Trophoblast cell (in vitro differentiated cells and primary cell): ENCODE measurements around the gene FAM83F.
A peak's percentile ranks its signal among the peaks of the same experiment; 100 is the strongest.

Experiments used
- DNase-seq, 2 donors: peaks; one replicate each; pipeline ENCODE4 v3.0.0-alpha.2; 2016
- H2AFZ ChIP-seq: 2 replicates; pipeline ENCODE4 v1.6.1; 2013; ENCODE audit warnings: low read length, moderate library complexity, mild to moderate bottlenecking; ENCODE audit not compliant: insufficient read depth, poor library complexity
- H2AK5ac ChIP-seq: 2 replicates; pipeline ENCODE4 v1.6.1; 2013; ENCODE audit warnings: mild to moderate bottlenecking, low read length
- H2BK120ac ChIP-seq: 2 replicates; pipeline ENCODE4 v1.6.1; 2013; ENCODE audit warnings: low read length, mild to moderate bottlenecking, moderate library complexity; ENCODE audit not compliant: insufficient read depth, poor library complexity
- H2BK12ac ChIP-seq: 2 replicates; pipeline ENCODE4 v1.6.1; 2013; ENCODE audit warnings: mild to moderate bottlenecking, low read length, moderate library complexity
- H2BK5ac ChIP-seq: 2 replicates; pipeline ENCODE4 v1.6.1; 2013; ENCODE audit warnings: low read length, low read depth, moderate library complexity, mild to moderate bottlenecking; ENCODE audit not compliant: poor library complexity
- H3K14ac ChIP-seq: 2 replicates; pipeline ENCODE4 v1.6.1; 2013; ENCODE audit warnings: mild to moderate bottlenecking, low read length
- H3K18ac ChIP-seq: 2 replicates; pipeline ENCODE4 v1.6.1; 2013; ENCODE audit warnings: mild to moderate bottlenecking, low read length
- H3K23ac ChIP-seq: 2 replicates; pipeline ENCODE4 v1.6.1; 2013; ENCODE audit warnings: low read length
- H3K27ac ChIP-seq: 2 replicates; pipeline ENCODE4 v1.5.1; 2013; ENCODE audit warnings: low read depth, mild to moderate bottlenecking, inconsistent platforms, low read length, moderate library complexity
- H3K27me3 ChIP-seq: 2 replicates; pipeline ENCODE4 v1.6.1; 2013; ENCODE audit warnings: inconsistent platforms, mild to moderate bottlenecking, low read length, moderate library complexity; ENCODE audit not compliant: insufficient read depth
- H3K36me3 ChIP-seq, 2 experiments: 1 replicate in 1 of 2; 2 replicates in 1 of 2; pipeline ENCODE4 v1.6.1; 2013; ENCODE audit warnings: low read length in 2 of 2, mild to moderate bottlenecking in 2 of 2, moderate library complexity in 1 of 2; ENCODE audit not compliant: insufficient read depth in 2 of 2, control insufficient read depth in 1 of 2
- H3K4ac ChIP-seq: 2 replicates; pipeline ENCODE4 v1.6.1; 2013; ENCODE audit warnings: low read depth, mild to moderate bottlenecking, low read length, moderate library complexity
- H3K4me1 ChIP-seq, 2 experiments: 1 replicate in 1 of 2; 2 replicates in 1 of 2; pipeline ENCODE4 v1.6.1; 2013; ENCODE audit warnings: low read length in 2 of 2, mild to moderate bottlenecking in 2 of 2, moderate library complexity in 1 of 2; ENCODE audit not compliant: insufficient read depth in 2 of 2, control insufficient read depth in 1 of 2
- H3K4me2 ChIP-seq: 2 replicates; pipeline ENCODE4 v1.6.1; 2013; ENCODE audit warnings: inconsistent platforms, mild to moderate bottlenecking, low read length, moderate library complexity
- H3K4me3 ChIP-seq: 2 replicates; pipeline ENCODE4 v1.5.1; 2013; ENCODE audit warnings: mild to moderate bottlenecking, low read depth, low read length, inconsistent platforms
- H3K79me1 ChIP-seq: one replicate; pipeline ENCODE4 v1.6.1; 2013; ENCODE audit warnings: low read length
- H3K79me2 ChIP-seq: 2 replicates; pipeline ENCODE4 v1.6.1; 2013; ENCODE audit warnings: low read length, mild to moderate bottlenecking; ENCODE audit not compliant: control insufficient read depth, insufficient read depth, poor library complexity
- H3K9ac ChIP-seq: 2 replicates; pipeline ENCODE4 v1.6.1; 2013; ENCODE audit warnings: mild to moderate bottlenecking, low read length
- H3K9me3 ChIP-seq: 2 replicates; pipeline ENCODE4 v1.6.1; 2013; ENCODE audit warnings: low read depth, mild to moderate bottlenecking, control low read depth, inconsistent platforms, low read length; ENCODE audit not compliant: insufficient read depth
- H4K12ac ChIP-seq: 2 replicates; pipeline ENCODE4 v1.6.1; 2013; ENCODE audit warnings: low read depth, mild to moderate bottlenecking, low read length, moderate library complexity
- H4K8ac ChIP-seq: 2 replicates; pipeline ENCODE4 v1.6.1; 2013; ENCODE audit warnings: low read depth, mild to moderate bottlenecking, low read length, moderate library complexity
- H4K91ac ChIP-seq: one replicate; pipeline ENCODE4 v1.6.1; 2013; ENCODE audit warnings: low read depth, mild to moderate bottlenecking, low read length, moderate library complexity
- WGBS: extraction: QIAGEN DNeasy Blood & Tissue Kit; methylation state at CpG from one replicate; pipeline ENCODE4 v1.1.7; 2013; ENCODE audit warnings: missing lambda C conversion rate; ENCODE audit not compliant: insufficient read length, insufficient coverage; ENCODE audit errors: extremely low coverage; 5-methylcytosine and 5-hydroxymethylcytosine counted together

FAM83F gene

DNA sequence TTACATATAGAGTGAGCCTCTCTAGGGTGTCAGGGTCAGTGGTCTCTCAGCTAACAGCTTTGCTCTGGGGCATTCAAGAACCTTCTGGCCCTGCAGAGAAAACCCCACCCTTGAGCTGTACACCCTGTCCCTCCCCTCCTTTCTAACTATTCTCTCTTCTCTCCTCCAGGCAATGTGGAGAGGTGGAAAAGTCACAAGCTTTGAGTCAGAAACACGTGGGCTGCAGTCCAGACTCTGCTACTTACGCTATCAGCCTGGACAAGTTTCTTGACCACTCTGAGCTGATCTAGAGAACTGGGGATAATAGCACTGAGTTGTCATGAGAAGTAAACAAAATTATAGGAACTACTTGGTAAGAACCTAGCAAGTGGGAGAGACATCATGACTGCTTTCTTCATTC lies 10.7 kb upstream of the FAM83F start:
- DNase-seq = no peak
- Histone ChIP-seq H2AFZ (no peak overlapping the region), H3K23ac (no peak overlapping the region), H3K9ac (no peak overlapping the region), H3K27ac (no peak overlapping the region), H3K9me3 (no peaks in the 10 kb centered on the region), H3K14ac (no peak overlapping the region), H3K4me3 (no peak overlapping the region), H2BK5ac (no peak overlapping the region), H4K91ac (no peak overlapping the region), H3K18ac (no peak overlapping the region), H3K79me1 (no peaks in the 10 kb centered on the region), H2BK12ac (no peak overlapping the region), H3K27me3 (no peaks in the 10 kb centered on the region), H3K4me2 (no peak overlapping the region), H3K4me1 (no peaks in the 10 kb centered on the region), H4K8ac (no peak overlapping the region), H2BK120ac (no peak overlapping the region), H3K4ac (no peak overlapping the region), H4K12ac (no peak overlapping the region), H3K79me2 (no peaks in the 10 kb centered on the region), H3K36me3 (no peaks in the 10 kb centered on the region), H2AK5ac (no peak overlapping the region)
- WGBS = no CpG with 5 or more reads among the region's 2 CpGs

DNA sequence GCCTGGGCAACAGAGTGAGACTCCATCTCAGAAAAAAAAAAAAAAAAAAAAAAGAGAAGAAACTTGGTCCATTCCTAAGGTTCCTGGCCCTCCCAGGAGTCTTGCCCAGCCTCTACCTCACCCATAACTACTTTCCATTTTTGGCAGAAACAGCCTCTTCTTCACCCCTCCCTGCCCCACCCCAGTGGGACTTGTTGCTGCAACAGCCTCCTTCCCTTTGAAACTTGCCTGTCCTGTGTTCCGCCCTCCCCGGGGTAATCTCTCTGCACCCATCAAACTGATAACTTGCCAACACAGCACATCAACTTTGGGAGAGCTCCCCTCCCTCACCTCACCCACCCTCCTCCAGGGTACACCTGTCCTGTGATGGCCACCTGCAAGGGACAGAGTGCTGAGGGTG lies 10.0 kb upstream of the FAM83F start:
- H2BK12ac ChIP-seq = no peak overlapping the region
- H3K9ac ChIP-seq = no peak overlapping the region
- no peak for DNase-seq
- H4K12ac ChIP-seq = no peak overlapping the region
- H3K79me2 ChIP-seq = no peaks in the 10 kb centered on the region
- no peak overlapping the region for H3K18ac ChIP-seq
- no peaks in the 10 kb centered on the region for H3K4me1 ChIP-seq
- H4K8ac ChIP-seq = no peak overlapping the region
- H3K23ac ChIP-seq = no peak overlapping the region
- no peak overlapping the region for H3K4me3 ChIP-seq
- no peak overlapping the region for H2BK5ac ChIP-seq
- H4K91ac ChIP-seq = peak overlapping the region; percentile 18
- H3K79me1 ChIP-seq = no peaks in the 10 kb centered on the region
- no peak overlapping the region for H3K14ac ChIP-seq
- no peaks in the 10 kb centered on the region for H3K9me3 ChIP-seq
- no peak overlapping the region for H3K4ac ChIP-seq
- H2AK5ac ChIP-seq = no peak overlapping the region
- H3K36me3 ChIP-seq = no peaks in the 10 kb centered on the region
- H3K4me2 ChIP-seq = no peak overlapping the region
- H3K27ac ChIP-seq = no peak overlapping the region
- WGBS = no CpG with 5 or more reads among the region's 2 CpGs
- no peak overlapping the region for H2BK120ac ChIP-seq
- H3K27me3 ChIP-seq = no peaks in the 10 kb centered on the region
- no peak overlapping the region for H2AFZ ChIP-seq

DNA sequence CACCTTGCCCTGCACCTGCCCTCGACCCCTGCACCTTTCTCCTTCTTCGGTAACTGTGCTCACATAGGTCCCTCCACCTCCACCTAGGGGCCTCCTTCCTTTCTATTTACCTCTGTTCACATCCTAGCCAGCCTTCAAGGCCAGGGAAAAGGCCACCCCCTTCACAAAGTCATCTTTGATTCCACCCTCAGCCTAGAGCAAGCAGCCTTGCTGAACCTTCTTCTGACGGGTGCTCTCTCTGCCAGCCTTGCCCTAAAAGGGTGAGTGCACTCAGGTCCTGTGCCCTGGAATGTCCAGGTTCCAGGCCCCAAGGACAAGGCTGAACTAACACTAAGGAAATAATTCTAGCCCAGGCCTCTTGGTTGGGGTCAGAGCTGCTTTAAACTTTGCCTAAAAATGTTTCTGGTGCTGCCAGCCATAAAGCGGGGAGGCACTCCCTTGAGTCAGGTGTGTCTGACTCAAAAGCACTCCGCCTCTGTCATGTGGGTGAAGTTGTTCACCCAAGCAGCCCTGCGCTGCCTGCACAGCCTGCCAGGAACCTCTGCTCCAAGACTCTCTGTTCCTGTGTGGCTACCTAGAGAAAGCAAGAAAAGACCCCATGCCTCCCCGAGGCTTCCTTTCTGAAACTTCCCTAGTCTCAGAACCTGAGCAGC lies 9.2 kb upstream of the FAM83F start:
- WGBS = no CpG with 5 or more reads among the region's 7 CpGs
- Histone ChIP-seq H2BK5ac (no peak overlapping the region), H3K4ac (no peak overlapping the region), H3K27me3 (no peaks in the 10 kb centered on the region), H3K9me3 (no peaks in the 10 kb centered on the region), H3K18ac (no peak overlapping the region), H3K4me3 (no peak overlapping the region), H4K91ac (no peak overlapping the region), H3K4me2 (no peak overlapping the region), H3K9ac (no peak overlapping the region), H2BK12ac (no peak overlapping the region), H4K8ac (no peak overlapping the region), H2BK120ac (no peak overlapping the region), H2AFZ (no peak overlapping the region), H3K27ac (no peak overlapping the region), H3K79me2 (no peaks in the 10 kb centered on the region), H3K36me3 (no peaks in the 10 kb centered on the region), H3K4me1 (no peaks in the 10 kb centered on the region), H3K23ac (no peak overlapping the region), H2AK5ac (no peak overlapping the region), H3K14ac (no peak overlapping the region), H4K12ac (no peak overlapping the region), H3K79me1 (no peaks in the 10 kb centered on the region)
- DNase-seq = no peak

DNA sequence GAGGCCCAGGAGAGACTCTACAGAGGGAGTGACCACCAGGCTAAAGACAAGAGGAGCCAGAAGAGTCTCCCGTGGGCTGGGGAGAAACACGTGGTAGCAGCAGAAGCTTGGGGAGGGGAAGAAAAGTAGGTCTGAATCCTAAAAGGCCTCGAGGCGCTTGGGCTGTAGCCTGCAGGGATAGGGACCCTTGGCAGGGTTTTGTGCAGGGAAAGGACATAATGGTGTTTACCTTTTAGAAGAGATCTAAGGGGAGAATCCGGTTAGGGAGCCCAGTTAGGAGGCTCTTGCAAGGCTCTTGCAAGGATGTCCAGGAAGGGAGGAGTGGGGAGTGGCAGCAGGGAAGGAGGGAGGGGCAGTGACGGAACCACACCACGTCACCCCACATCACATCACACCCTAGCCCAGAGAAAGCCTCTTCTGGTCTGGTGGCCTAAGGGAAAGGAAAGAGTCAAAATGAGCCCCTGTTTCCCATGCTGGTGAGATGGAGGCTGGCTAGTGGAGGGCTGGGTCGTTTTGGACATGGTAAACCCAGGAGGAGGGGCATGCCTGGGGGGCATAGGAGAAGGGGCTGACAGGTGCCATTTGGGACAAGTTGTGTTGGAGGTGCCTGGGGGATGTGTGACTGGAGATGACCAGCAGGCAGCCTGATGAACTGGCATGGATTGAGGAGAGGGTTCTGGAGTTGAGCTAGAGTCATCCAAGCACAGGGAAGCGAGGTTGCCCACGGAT lies 6.2 kb upstream of the FAM83F start:
- Histone ChIP-seq H3K23ac (no peak overlapping the region), H3K9ac (no peak overlapping the region), H2AFZ (no peak overlapping the region), H3K79me2 (no peaks in the 10 kb centered on the region), H2AK5ac (no peak overlapping the region), H3K4ac (no peak overlapping the region), H3K4me1 (no peaks in the 10 kb centered on the region), H3K4me3 (no peak overlapping the region), H3K79me1 (no peaks in the 10 kb centered on the region), H3K27ac (no peak overlapping the region), H4K91ac (no peak overlapping the region), H2BK12ac (no peak overlapping the region), H3K18ac (no peak overlapping the region), H3K36me3 (no peaks in the 10 kb centered on the region), H3K14ac (no peak overlapping the region), H2BK120ac (no peak overlapping the region), H4K12ac (no peak overlapping the region), H3K9me3 (no peaks in the 10 kb centered on the region), H3K4me2 (no peak overlapping the region), H2BK5ac (no peak overlapping the region), H4K8ac (no peak overlapping the region), H3K27me3 (no peaks in the 10 kb centered on the region)
- WGBS = no CpG with 5 or more reads among the region's 10 CpGs
- no peak for DNase-seq
